ENCODE data around the gene CHIC1.
"Not testable (repeated sequence)": the region's sequence is repeated elsewhere in the genome, so short reads cannot be mapped to it uniquely, and the experiment has no call there.

CHIC1 gene

GRCh38 chrX:73683236-73683859, 120.4 kb downstream of the CHIC1 start:
- DNase-seq (ENCODE audit: low read depth, low spot score) = no peak
- no peak overlapping the region for H3K4me3 ChIP-seq (ENCODE audit: low read length)

GRCh38 chrX:73707014-73707413, 144.0 kb downstream of the CHIC1 start:
- H3K4me3 ChIP-seq (ENCODE audit: low read length); DNase-seq (ENCODE audit: low read depth, low spot score): not testable (repeated sequence)

GRCh38 chrX:73728602-73729001, 165.6 kb downstream of the CHIC1 start:
- DNase-seq (ENCODE audit: low read depth, low spot score) = no peak
- no peak overlapping the region for H3K4me3 ChIP-seq (ENCODE audit: low read length)
